ENCODE results near the gene SLITRK1. TPM values are rescaled to one million over a fixed set of nuclear protein-coding genes. Genes with fewer than 3 reads are reported as not detected.

Gene SLITRK1
- total and polyA plus RNA-seq, 9 of the 15 experiments (the other 6 are each of a cell fraction or from before 2014, with no cell fraction given) = not detected

DNA sequence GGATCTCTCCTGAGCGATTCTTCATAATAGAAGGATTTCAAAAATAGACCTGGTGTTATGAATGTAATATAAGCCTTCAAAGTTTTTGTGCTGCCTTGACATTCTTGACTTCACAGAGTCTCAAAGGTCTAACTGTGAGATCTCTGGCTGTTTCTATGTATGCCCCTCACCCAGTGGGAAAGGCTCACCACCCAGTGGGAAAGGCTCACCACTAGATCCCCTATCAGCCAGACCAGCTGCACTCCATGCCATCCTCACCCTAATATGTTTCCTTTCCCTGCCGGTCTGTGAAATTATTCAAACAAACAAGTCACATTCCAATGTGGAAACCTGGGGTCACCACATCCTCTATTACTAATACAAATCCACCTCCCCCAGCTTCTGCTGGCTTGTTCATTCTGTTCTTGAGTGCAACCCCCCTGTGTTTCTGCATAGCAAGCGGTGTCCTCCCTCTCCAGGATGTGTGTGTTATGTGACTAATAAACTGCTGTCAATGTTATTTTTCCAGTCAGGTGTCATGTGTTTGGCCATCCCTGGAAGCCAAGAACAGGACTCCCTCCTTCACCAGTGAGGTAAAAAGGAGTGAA lies 13.8 kb upstream of the SLITRK1 start:
- CTCF ChIA-PET (ENCODE audit: low intra/inter-chr PET ratio) = no interaction called here
- intact Hi-C loops (cut with micrococcal nuclease) = no loop called here
- Histone ChIP-seq H3K9me3 (replicated peaks; ENCODE audit: control insufficient read depth, insufficient read depth, low read depth, low read length) (no peaks in the 10 kb centered on the region), H3K4me1 (replicated peaks in 1 of 2; ENCODE audit: control insufficient read depth in 2 of 2, insufficient read depth in 2 of 2, low read length in 2 of 2) (no peaks in the 10 kb centered on the region), H3K4me2 (ENCODE audit: insufficient read depth, low read length) (no peak overlapping the region), H3K4me3 (no peak overlapping the region), H4K20me1 (replicated peaks; ENCODE audit: control insufficient read depth, insufficient read depth, low read length) (no peaks in the 10 kb centered on the region), H2AFZ (ENCODE audit: low read depth, low read length) (no peak overlapping the region), H3K27me3 (ENCODE audit: control insufficient read depth in 2 of 2, insufficient read depth in 2 of 2, low read length in 2 of 2) (no peaks in the 10 kb centered on the region), H3K36me3 (ENCODE audit: control insufficient read depth, insufficient read depth, low read length) (no peaks in the 10 kb centered on the region), H3K9me1 (ENCODE audit: control insufficient read depth, insufficient read depth, low read length) (no peaks in the 10 kb centered on the region), H3K79me2 (ENCODE audit: control insufficient read depth, insufficient read depth, low read length) (no peaks in the 10 kb centered on the region), H3K27ac (ENCODE audit: extremely low read depth, low read depth, low read length) (no peak overlapping the region), H3K9ac (ENCODE audit: insufficient read depth in 1 of 2, low read depth in 2 of 2, low read length in 2 of 2) (no peak overlapping the region)
- in situ Hi-C loops (cut with MboI) = no loop called here
- ATAC-seq (no peak), DNase-seq (ENCODE audit: extremely low read depth in 1 of 4, low spot score in 3 of 4) (no peak), FAIRE-seq (no peak)
- no TSS peak for BruUV-seq (replicated peaks)
- 0% methylated on average over 3 of the region's 3 CpGs for WGBS (ENCODE audit: insufficient coverage, low coverage, missing lambda C conversion rate)
- POLR2A ChIA-PET = no interaction called here
- TF ChIP-seq SIN3B (IDR thresholded peaks at IDR 0.05; ENCODE audit: low read depth) (no peak), CBFB (CRISPR knock-in tag; IDR thresholded peaks at IDR 0.05) (no peak), ZNF133 (CRISPR knock-in tag; IDR thresholded peaks at IDR 0.05) (no peak), RBM15 (IDR thresholded peaks at IDR 0.05; ENCODE audit: insufficient read depth, low read length) (no peak), HDAC6 (IDR thresholded peaks at IDR 0.05; ENCODE audit: low read depth, low read length) (no peak), TAF7 (tag; IDR thresholded peaks at IDR 0.05) (no peak), CC2D1A (IDR thresholded peaks at IDR 0.05) (no peak), POLR2G (IDR thresholded peaks at IDR 0.05; ENCODE audit: low read depth, low read length) (no peak), PCBP1 (IDR thresholded peaks at IDR 0.05; ENCODE audit: low read depth, low read length, poor library complexity, severe bottlenecking) (no peak), NFRKB (IDR thresholded peaks at IDR 0.05; ENCODE audit: low read depth) (no peak), FIP1L1 (IDR thresholded peaks at IDR 0.05; ENCODE audit: low read depth, low read length, poor library complexity, severe bottlenecking) (no peak)
